HepG2 (cell line): ENCODE results near the gene ABHD11. TPM values are rescaled to one million over a fixed set of nuclear protein-coding genes. Genes with fewer than 3 reads are reported as not detected.

Experiments used
- ATAC-seq: fragments of 200-7000 bp; cut with Tn5 transposase; 3 replicates; pipeline ENCODE4 v1.9.1; 2020; ENCODE audit warnings: mild to moderate bottlenecking, moderate library complexity
- BruUV-seq: library from RNA; stranded (reverse); fragments of 400-500 nt; replicated peaks from 2 replicates; lab custom pipeline; 2021; lab: Mats Ljungman, UMichigan
- CTCF ChIA-PET: fragments of 300-600 bp; formaldehyde crosslinking; extraction: SDS; loops from one replicate; lab custom pipeline; 2021; ENCODE audit warnings: low total read pairs, inconsistent platforms, low intra/inter-chr PET ratio; lab: Yijun Ruan, JAX
- POLR2A ChIA-PET: fragments of 350-600 bp; sonication (Branson Sonifier 250); formaldehyde crosslinking; loops from one replicate; lab custom pipeline; 2020; ENCODE audit warnings: antibody characterized with exemption, inconsistent platforms; lab: Yijun Ruan, JAX
- DNase-seq: peaks from one replicate; pipeline ENCODE4 v3.0.0-alpha.2; 2015; ENCODE audit warnings: low spot score
- FAIRE-seq: peaks from 3 replicates; lab custom pipeline; 2011; peaks lifted over from hg19 to GRCh38; lab: Jason Lieb, UNC
- H2AFZ ChIP-seq: one replicate; pipeline ENCODE4 v1.6.1; 2011; ENCODE audit warnings: low read length, inconsistent platforms
- H3K27ac ChIP-seq: fragments of 300-600 bp; 3 replicates; pipeline ENCODE4 v1.8.0; 2011; ENCODE audit warnings: mixed run types, mild to moderate bottlenecking, mixed read lengths, low read length, inconsistent platforms; ENCODE audit not compliant: insufficient read depth; ENCODE audit errors: extremely low read length
- H3K27me3 ChIP-seq, 2 experiments: fragments of 200-600 bp in 1 of 2; 2 replicates in 1 of 2; 3 replicates in 1 of 2; pipeline versions ENCODE4 v1.6.0 to v1.8.0; 2011; ENCODE audit warnings: low read length in 2 of 2, mild to moderate bottlenecking in 2 of 2, moderate library complexity in 2 of 2, inconsistent platforms in 1 of 2; ENCODE audit not compliant: insufficient read depth in 2 of 2, control insufficient read depth in 1 of 2
- H3K36me3 ChIP-seq, 2 experiments: fragments of 200-600 bp in 1 of 2; replicated peaks in 1 of 2; 2 replicates in 1 of 2; 3 replicates in 1 of 2; pipeline versions ENCODE4 v1.5.1 to v1.8.0; 2011; ENCODE audit warnings: low read length in 2 of 2, inconsistent platforms in 1 of 2; ENCODE audit not compliant: insufficient read depth in 2 of 2, control insufficient read depth in 1 of 2
- H3K4me1 ChIP-seq: 2 replicates; pipeline ENCODE4 v1.5.1; 2012; ENCODE audit warnings: low read length, inconsistent platforms; ENCODE audit not compliant: insufficient read depth
- H3K4me2 ChIP-seq: 2 replicates; pipeline ENCODE4 v1.6.0; 2011; ENCODE audit warnings: low read depth, low read length, inconsistent platforms
- H3K4me3 ChIP-seq, 3 experiments: fragments of 200-600 bp in 1 of 3; sonication (generic), shearing (Covaris generic) in 1 of 3; replicated peaks in 1 of 3; 2 replicates each; pipeline ENCODE4 v1.5.1; 2011 to 2016; ENCODE audit warnings: low read length in 3 of 3, inconsistent platforms in 2 of 3, low read depth in 2 of 3, mild to moderate bottlenecking in 2 of 3, control low read depth in 1 of 3, mixed read lengths in 1 of 3; ENCODE audit not compliant: insufficient read depth in 1 of 3
- H3K79me2 ChIP-seq: one replicate; pipeline ENCODE4 v1.6.1; 2011; ENCODE audit warnings: low read length, inconsistent platforms; ENCODE audit not compliant: insufficient read depth
- H3K9ac ChIP-seq: 2 replicates; pipeline ENCODE4 v1.6.0; 2011; ENCODE audit warnings: mild to moderate bottlenecking, low read depth, low read length, inconsistent platforms; ENCODE audit not compliant: insufficient read depth
- H3K9me3 ChIP-seq: 2 replicates; pipeline ENCODE4 v1.5.1; 2012; ENCODE audit warnings: mild to moderate bottlenecking, low read length
- H4K20me1 ChIP-seq: 2 replicates; pipeline ENCODE4 v1.6.0; 2011; ENCODE audit warnings: inconsistent platforms, mild to moderate bottlenecking, low read length, moderate library complexity; ENCODE audit not compliant: insufficient read depth
- GLMP ChIP-seq: sonication (generic); formaldehyde crosslinking; IDR thresholded peaks from 2 replicates; pipeline ENCODE4 v1.9.0; 2021; ENCODE audit warnings: missing genetic modification reagents, mild to moderate bottlenecking, borderline replicate concordance
- GPN1 ChIP-seq: sonication (generic); formaldehyde crosslinking; IDR thresholded peaks from 2 replicates; pipeline ENCODE4 v1.5.1; 2020; ENCODE audit warnings: missing genetic modification reagents, borderline replicate concordance
- IRX3 ChIP-seq: sonication (generic); formaldehyde crosslinking; IDR thresholded peaks from 2 replicates; pipeline ENCODE4 v1.8.1; 2023; ENCODE audit warnings: mild to moderate bottlenecking, low read depth, missing genetic modification reagents, borderline replicate concordance
- KDM4B ChIP-seq: sonication (generic); formaldehyde crosslinking; IDR thresholded peaks from 2 replicates; pipeline ENCODE4 v1.4.0; 2020; ENCODE audit warnings: missing genetic modification reagents
- MAFK ChIP-seq, 2 experiments: IDR thresholded peaks in 1 of 2; conservative IDR thresholded peaks in 1 of 2; 2 replicates each; pipeline ENCODE4 v1.6.1; 2011; ENCODE audit warnings: improper control_type of control experiment in 2 of 2, low read length in 2 of 2
- MED1 ChIP-seq: sonication (generic); formaldehyde crosslinking; IDR thresholded peaks from 2 replicates; pipeline ENCODE4 v1.4.0; 2020; ENCODE audit warnings: missing genetic modification reagents
- POLR2G ChIP-seq: fragments of 200-400 bp; formaldehyde crosslinking; IDR thresholded peaks from 2 replicates; pipeline ENCODE4 v1.6.1; 2018; ENCODE audit warnings: mild to moderate bottlenecking, low read depth, low read length, moderate library complexity
- SNAPC5 ChIP-seq: sonication (generic); formaldehyde crosslinking; IDR thresholded peaks from 2 replicates; pipeline ENCODE4 v1.8.1; 2023; ENCODE audit warnings: mild to moderate bottlenecking, missing genetic modification reagents, borderline replicate concordance
- TEAD3 ChIP-seq: optimal IDR thresholded peaks from 2 replicates; pipeline ENCODE3; 2016; ENCODE audit warnings: borderline replicate concordance
- TIGD3 ChIP-seq: sonication (generic); formaldehyde crosslinking; IDR thresholded peaks from 2 replicates; pipeline ENCODE4 v1.5.1; 2020; ENCODE audit warnings: mild to moderate bottlenecking, missing genetic modification reagents, borderline replicate concordance
- ZIK1 ChIP-seq: sonication (generic); formaldehyde crosslinking; IDR thresholded peaks from 2 replicates; pipeline ENCODE4 v1.5.0; 2020; ENCODE audit warnings: mild to moderate bottlenecking, low read depth, missing genetic modification reagents, borderline replicate concordance
- ZNF253 ChIP-seq: sonication (generic); formaldehyde crosslinking; IDR thresholded peaks from 2 replicates; pipeline ENCODE4 v1.8.0; 2022; ENCODE audit warnings: mild to moderate bottlenecking, missing genetic modification reagents, borderline replicate concordance
- ZNF33A ChIP-seq: sonication (generic); formaldehyde crosslinking; IDR thresholded peaks from 2 replicates; pipeline ENCODE4 v1.5.1; 2020; ENCODE audit warnings: missing genetic modification reagents, mild to moderate bottlenecking, moderate library complexity, borderline replicate concordance
- ZNF549 ChIP-seq: sonication (generic); formaldehyde crosslinking; IDR thresholded peaks from 2 replicates; pipeline ENCODE4 v1.5.0; 2020; ENCODE audit warnings: missing genetic modification reagents
- ZUFSP ChIP-seq: sonication (generic); formaldehyde crosslinking; IDR thresholded peaks from 2 replicates; pipeline ENCODE4 v1.9.0; 2021; ENCODE audit warnings: missing genetic modification reagents, mild to moderate bottlenecking, borderline replicate concordance
- WGBS: methylation state at CpG from one replicate; pipeline ENCODE4 v1.1.6; 2017; ENCODE audit warnings: low lambda C conversion rate; 5-methylcytosine and 5-hydroxymethylcytosine counted together
- in situ Hi-C: cut with HindIII; loops from 2 replicates; pipeline ENCODE4 v1.10.0; 2017; ENCODE audit warnings: low pct_unique_long_range_greater_than_20kb; ENCODE audit not compliant: extremely low pct_ligation_motif_present
- intact Hi-C: fragments of 100-400 bp; cut with micrococcal nuclease; formaldehyde crosslinking; loops from one replicate; pipeline ENCODE4 v1.10.0; 2022; ENCODE audit not compliant: unreplicated experiment
- polyA plus RNA-seq, 8 experiments: library from polyadenylated mRNA; depleted of rRNA in 3 of 8; stranded (reverse) in 7 of 8; unstranded in 1 of 8; fragments of >200 nt; fragmentation: Illumina TruSeq in 4 of 8; extraction: Trizol in 4 of 8; gene quantifications; 2 replicates each; pipeline versions ENCODE4 v1.2.1 to v1.2.3, GENCODE V29; 2011 to 2016; ENCODE audit warnings: low read depth in 4 of 8, missing spikeins in 1 of 8, mixed read lengths in 1 of 8; ENCODE audit not compliant: insufficient read depth in 1 of 8
- total RNA-seq, 5 experiments: library from RNA; depleted of rRNA; stranded (reverse); fragments of >200 nt; fragmentation: Illumina TruSeq; extraction: Trizol; gene quantifications; 2 replicates each; pipeline ENCODE4 v1.2.3, GENCODE V29; 2016; ENCODE audit warnings: low read depth in 1 of 5
- TF ChIP-seq, protein P1 (sequence below): sonication (generic); formaldehyde crosslinking; IDR thresholded peaks from 2 replicates; pipeline ENCODE4 v1.5.1; 2020; ENCODE audit warnings: missing genetic modification reagents, mild to moderate bottlenecking, borderline replicate concordance
- TF ChIP-seq, protein P2 (sequence below): IDR thresholded peaks from 2 replicates; pipeline ENCODE4 v1.6.1; 2018; ENCODE audit warnings: missing genetic modification reagents

Gene ABHD11
- total and polyA plus RNA-seq, 2 of the 13 experiments (the other 11 are each of a cell fraction or from before 2014, with no cell fraction given) = 7.0 to 8.1 TPM

- BruUV-seq = no TSS peak
- FAIRE-seq = no peak
- POLR2A ChIA-PET = interaction anchor here (1.4 kb wide), 1 partner anchor 13 kb away, joined by 4 read pairs; no protein-coding TSS in a partner anchor
- no peak for TF ChIP-seq ZNF33A (CRISPR knock-in tag)
- TF ChIP-seq, protein P1, sequence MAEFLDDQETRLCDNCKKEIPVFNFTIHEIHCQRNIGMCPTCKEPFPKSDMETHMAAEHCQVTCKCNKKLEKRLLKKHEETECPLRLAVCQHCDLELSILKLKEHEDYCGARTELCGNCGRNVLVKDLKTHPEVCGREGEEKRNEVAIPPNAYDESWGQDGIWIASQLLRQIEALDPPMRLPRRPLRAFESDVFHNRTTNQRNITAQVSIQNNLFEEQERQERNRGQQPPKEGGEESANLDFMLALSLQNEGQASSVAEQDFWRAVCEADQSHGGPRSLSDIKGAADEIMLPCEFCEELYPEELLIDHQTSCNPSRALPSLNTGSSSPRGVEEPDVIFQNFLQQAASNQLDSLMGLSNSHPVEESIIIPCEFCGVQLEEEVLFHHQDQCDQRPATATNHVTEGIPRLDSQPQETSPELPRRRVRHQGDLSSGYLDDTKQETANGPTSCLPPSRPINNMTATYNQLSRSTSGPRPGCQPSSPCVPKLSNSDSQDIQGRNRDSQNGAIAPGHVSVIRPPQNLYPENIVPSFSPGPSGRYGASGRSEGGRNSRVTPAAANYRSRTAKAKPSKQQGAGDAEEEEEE = no peak
- TF ChIP-seq ZNF253 (CRISPR knock-in tag) = no peak
- TF ChIP-seq GPN1 = no peak
- TF ChIP-seq, protein P2, sequence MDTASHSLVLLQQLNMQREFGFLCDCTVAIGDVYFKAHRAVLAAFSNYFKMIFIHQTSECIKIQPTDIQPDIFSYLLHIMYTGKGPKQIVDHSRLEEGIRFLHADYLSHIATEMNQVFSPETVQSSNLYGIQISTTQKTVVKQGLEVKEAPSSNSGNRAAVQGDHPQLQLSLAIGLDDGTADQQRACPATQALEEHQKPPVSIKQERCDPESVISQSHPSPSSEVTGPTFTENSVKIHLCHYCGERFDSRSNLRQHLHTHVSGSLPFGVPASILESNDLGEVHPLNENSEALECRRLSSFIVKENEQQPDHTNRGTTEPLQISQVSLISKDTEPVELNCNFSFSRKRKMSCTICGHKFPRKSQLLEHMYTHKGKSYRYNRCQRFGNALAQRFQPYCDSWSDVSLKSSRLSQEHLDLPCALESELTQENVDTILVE (CRISPR knock-in tag) = no peak
- no peak for TF ChIP-seq ZNF549 (CRISPR knock-in tag)
- no peak for TF ChIP-seq KDM4B (CRISPR knock-in tag)
- no peak for TF ChIP-seq MED1 (CRISPR knock-in tag)
- TF ChIP-seq MAFK (conservative IDR thresholded peaks at IDR 0.05 in 1 of 2, IDR thresholded peaks at IDR 0.05 in 1 of 2; ENCODE audit: low read length in 2 of 2) = no peak
- TF ChIP-seq GLMP (CRISPR knock-in tag) = no peak
- no peak for TF ChIP-seq ZIK1 (CRISPR knock-in tag)
- TF ChIP-seq SNAPC5 = no peak
- no peak for TF ChIP-seq ZUFSP (CRISPR knock-in tag)
- no peak for TF ChIP-seq TEAD3 (CRISPR knock-in tag)
- no peak for TF ChIP-seq IRX3
- TF ChIP-seq POLR2G = no peak
- TF ChIP-seq TIGD3 (CRISPR knock-in tag) = no peak
Observed at GRCh38 chr7:73703225-73703624, 35.4 kb downstream of the ABHD11 start.

More at GRCh38 chr7:73703225-73703624, 35.4 kb downstream of the ABHD11 start:
- ATAC-seq (no peak), DNase-seq (no peak)
- Histone ChIP-seq H3K4me2 (no peak overlapping the region), H3K9me3 (no peaks in the 10 kb centered on the region), H3K27me3 (no peaks in the 10 kb centered on the region), H2AFZ (no peak overlapping the region), H3K4me1 (peaks cover 15% of the 10 kb centered on the region), H3K27ac (no peak overlapping the region), H3K4me3 (no peak overlapping the region), H3K36me3 (peaks cover 6 to 14% of the 10 kb centered on the region in 2 experiments; a peak in 4 of 5 replicates), H3K9ac (no peak overlapping the region), H3K79me2 (no peaks in the 10 kb centered on the region), H4K20me1 (peaks cover 5% of the 10 kb centered on the region; the same call in 1 of the 2 replicates)
- CTCF ChIA-PET = no interaction called here
- WGBS = 90% methylated on average over 13 of the region's 13 CpGs
- in situ Hi-C loops (no loop called here), intact Hi-C loops (no loop called here)
